Measurements from ENCODE around the gene EPB41L2.
"Not testable (repeated sequence)": the region's sequence is repeated elsewhere in the genome, so short reads cannot be mapped to it uniquely, and the experiment has no call there.

Gene EPB41L2

GRCh38 chr6:131001111-131001736, 61.8 kb downstream of the EPB41L2 start:
- no peak for DNase-seq

- no peak for DNase-seq
These were observed 62.5 kb downstream of the EPB41L2 start for GRCh38 chr6:131000544-131000943.

GRCh38 chr6:130997061-130997753, 65.8 kb downstream of the EPB41L2 start:
- no peak for DNase-seq

- DNase-seq: no peak
These were observed 66.4 kb downstream of the EPB41L2 start for GRCh38 chr6:130996635-130997034.

GRCh38 chr6:130995783-130996447, 67.1 kb downstream of the EPB41L2 start:
- DNase-seq: no peak

- no peak for DNase-seq
These were observed 68.5 kb downstream of the EPB41L2 start for GRCh38 chr6:130994319-130995097.

- DNase-seq: no peak
These were observed 69.7 kb downstream of the EPB41L2 start for GRCh38 chr6:130993292-130993765.

GRCh38 chr6:130991422-130992137, 71.5 kb downstream of the EPB41L2 start:
- DNase-seq: no peak

GRCh38 chr6:130987539-130987938, 75.5 kb downstream of the EPB41L2 start:
- not testable (repeated sequence) for DNase-seq

GRCh38 chr6:130985115-130985514, 77.9 kb downstream of the EPB41L2 start:
- no peak for DNase-seq

- DNase-seq: no peak
These were observed 80.0 kb downstream of the EPB41L2 start for GRCh38 chr6:130982941-130983456.

GRCh38 chr6:130982135-130982534, 80.9 kb downstream of the EPB41L2 start:
- no peak for DNase-seq

GRCh38 chr6:130981409-130981808, 81.6 kb downstream of the EPB41L2 start:
- no peak for DNase-seq

GRCh38 chr6:130980310-130981032, 82.6 kb downstream of the EPB41L2 start:
- DNase-seq: no peak

- peak in 2 of 3 experiments; percentile 1 to 54 for DNase-seq
These were observed 84.2 kb downstream of the EPB41L2 start for GRCh38 chr6:130978660-130979396.

GRCh38 chr6:130978180-130978579, 84.9 kb downstream of the EPB41L2 start:
- DNase-seq: no peak

GRCh38 chr6:130975325-130975724, 87.7 kb downstream of the EPB41L2 start:
- DNase-seq: no peak

- DNase-seq: no peak
These were observed 89.3 kb downstream of the EPB41L2 start for GRCh38 chr6:130973521-130974277.

GRCh38 chr6:130971504-130971903, 91.5 kb downstream of the EPB41L2 start:
- DNase-seq: no peak

- DNase-seq: no peak
These were observed 92.1 kb downstream of the EPB41L2 start for GRCh38 chr6:130970839-130971410.
